OCI-LY7 (cell line): ENCODE data around the gene LRP1B. TPM values are rescaled to one million over a fixed set of nuclear protein-coding genes. Genes with fewer than 3 reads are reported as not detected.

Source experiments
- BruUV-seq: library from RNA; stranded (reverse); fragments of 400-500 nt; replicated peaks from 2 replicates; lab custom pipeline; 2021; lab: Mats Ljungman, UMichigan
- CTCF ChIA-PET: fragments of 300-600 bp; sonication (Branson Sonifier 250); formaldehyde crosslinking; loops from one replicate; lab custom pipeline; 2022; ENCODE audit warnings: antibody characterized with exemption; ENCODE audit not compliant: unreplicated experiment; lab: Charles Lee
- POLR2A ChIA-PET: fragments of 300-600 bp; sonication (Branson Sonifier 250); formaldehyde crosslinking; loops from one replicate; lab custom pipeline; 2022; ENCODE audit warnings: antibody characterized with exemption; lab: Charles Lee
- DNase-seq: peaks from one replicate; pipeline ENCODE4 v3.0.0-alpha.2; 2015; ENCODE audit warnings: low spot score
- H2AFZ ChIP-seq: fragments of 200-600 bp; sonication (generic), shearing (Covaris generic); 2 replicates; pipeline ENCODE4 v1.6.1; 2014; ENCODE audit warnings: mild to moderate bottlenecking, antibody characterized with exemption, low read length, moderate library complexity
- H3K27ac ChIP-seq: fragments of 200-600 bp; sonication (generic); 2 replicates; pipeline ENCODE4 v1.5.1; 2014; ENCODE audit warnings: mixed run types, low read depth, mild to moderate bottlenecking, moderate library complexity, low read length, inconsistent platforms; ENCODE audit not compliant: poor library complexity, severe bottlenecking
- H3K36me3 ChIP-seq: fragments of 200-600 bp; sonication (generic); 2 replicates; pipeline ENCODE4 v1.6.1; 2014; ENCODE audit warnings: mild to moderate bottlenecking, antibody characterized with exemption, low read length, moderate library complexity, mixed read lengths; ENCODE audit not compliant: insufficient read depth
- H3K4me1 ChIP-seq: fragments of 200-600 bp; sonication (generic); 2 replicates; pipeline ENCODE4 v1.5.1; 2014; ENCODE audit warnings: mild to moderate bottlenecking, low read length; ENCODE audit not compliant: insufficient read depth, poor library complexity, severe bottlenecking
- H3K4me2 ChIP-seq: fragments of 200-600 bp; sonication (generic); 2 replicates; pipeline ENCODE4 v1.6.1; 2014; ENCODE audit warnings: mild to moderate bottlenecking, low read length
- H3K4me3 ChIP-seq: fragments of 200-600 bp; sonication (generic); 2 replicates; pipeline ENCODE4 v1.5.1; 2014; ENCODE audit warnings: mild to moderate bottlenecking, low read depth, low read length; ENCODE audit not compliant: poor library complexity, severe bottlenecking
- H3K79me2 ChIP-seq: fragments of 200-600 bp; sonication (generic); 2 replicates; pipeline ENCODE4 v1.6.1; 2016; ENCODE audit warnings: low read depth, mild to moderate bottlenecking, low read length, moderate library complexity, mixed read lengths; ENCODE audit not compliant: insufficient read depth
- H3K9me2 ChIP-seq: fragments of 200-600 bp; sonication (generic); 2 replicates; pipeline ENCODE4 v1.6.1; 2016; ENCODE audit warnings: mild to moderate bottlenecking, low read length, mixed read lengths; ENCODE audit not compliant: insufficient read depth
- H3K9me3 ChIP-seq: fragments of 200-600 bp; sonication (generic); 2 replicates; pipeline ENCODE4 v1.6.1; 2014; ENCODE audit warnings: mild to moderate bottlenecking, mixed run types, low read length, mixed read lengths
- H4K20me1 ChIP-seq: fragments of 200-600 bp; sonication (generic); 2 replicates; pipeline ENCODE4 v1.6.1; 2014; ENCODE audit warnings: mild to moderate bottlenecking, antibody characterized with exemption, low read length, moderate library complexity, mixed read lengths; ENCODE audit not compliant: insufficient read depth
- EZH2phosphoT487 ChIP-seq: fragments of 200-600 bp; sonication (generic); IDR thresholded peaks from 2 replicates; pipeline ENCODE4 v1.6.1; 2018; ENCODE audit warnings: low read depth, borderline replicate concordance, mild to moderate bottlenecking, mixed run types, antibody characterized with exemption, low read length, moderate library complexity, mixed read lengths
- intact Hi-C: fragments of 100-400 bp; cut with micrococcal nuclease; formaldehyde crosslinking; loops from one replicate; pipeline ENCODE4 v1.10.0; 2022; ENCODE audit not compliant: unreplicated experiment
- total RNA-seq, 2 experiments: library from RNA; depleted of rRNA in 1 of 2; stranded (reverse); fragments of >200 nt in 1 of 2; shearing (Covaris generic) in 1 of 2; gene quantifications; 2 replicates each; pipeline ENCODE4 v1.2.3, GENCODE V29; 2014 to 2022
- TF ChIP-seq, protein P1 (sequence below): fragments of 200-600 bp; sonication (generic); conservative IDR thresholded peaks from 2 replicates; pipeline ENCODE4 v1.5.1; 2014; ENCODE audit warnings: mild to moderate bottlenecking, antibody characterized with exemption, low read length, moderate library complexity, mixed read lengths

The LRP1B gene
- total RNA-seq, 2 experiments from 2014 or later = not detected

DNA sequence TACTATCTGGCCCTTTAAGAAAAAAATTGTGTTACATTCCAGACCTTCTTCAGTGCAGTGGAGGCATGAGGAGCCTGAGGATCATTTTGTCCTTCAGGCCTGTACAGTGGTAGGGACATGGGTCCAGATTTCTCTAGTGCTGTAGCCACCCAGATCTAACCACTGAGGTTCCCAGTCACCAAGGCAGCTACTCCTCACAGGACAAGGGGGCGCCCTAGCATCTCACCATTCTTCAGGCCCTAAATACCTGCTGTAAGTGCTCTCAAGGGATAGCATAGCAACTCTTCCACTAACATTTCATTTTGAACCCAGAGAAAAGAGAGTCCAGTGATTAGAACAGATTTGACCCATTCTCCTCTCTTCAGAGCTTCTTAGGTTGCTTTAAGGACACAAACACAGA, 1533.0 kb downstream of the LRP1B start:
- Histone ChIP-seq H3K9me2 (no peaks in the 10 kb centered on the region), H3K9me3 (no peaks in the 10 kb centered on the region), H3K27ac (no peak overlapping the region), H2AFZ (no peak overlapping the region), H3K4me1 (no peaks in the 10 kb centered on the region), H3K4me3 (no peak overlapping the region), H3K4me2 (no peak overlapping the region), H4K20me1 (no peaks in the 10 kb centered on the region), H3K79me2 (no peaks in the 10 kb centered on the region), H3K36me3 (no peaks in the 10 kb centered on the region)
- DNase-seq = no peak
- no TSS peak for BruUV-seq
- ChIA-PET CTCF (no interaction called here), POLR2A (no interaction called here)
- intact Hi-C loops = no loop called here
- TF ChIP-seq, protein P1, sequence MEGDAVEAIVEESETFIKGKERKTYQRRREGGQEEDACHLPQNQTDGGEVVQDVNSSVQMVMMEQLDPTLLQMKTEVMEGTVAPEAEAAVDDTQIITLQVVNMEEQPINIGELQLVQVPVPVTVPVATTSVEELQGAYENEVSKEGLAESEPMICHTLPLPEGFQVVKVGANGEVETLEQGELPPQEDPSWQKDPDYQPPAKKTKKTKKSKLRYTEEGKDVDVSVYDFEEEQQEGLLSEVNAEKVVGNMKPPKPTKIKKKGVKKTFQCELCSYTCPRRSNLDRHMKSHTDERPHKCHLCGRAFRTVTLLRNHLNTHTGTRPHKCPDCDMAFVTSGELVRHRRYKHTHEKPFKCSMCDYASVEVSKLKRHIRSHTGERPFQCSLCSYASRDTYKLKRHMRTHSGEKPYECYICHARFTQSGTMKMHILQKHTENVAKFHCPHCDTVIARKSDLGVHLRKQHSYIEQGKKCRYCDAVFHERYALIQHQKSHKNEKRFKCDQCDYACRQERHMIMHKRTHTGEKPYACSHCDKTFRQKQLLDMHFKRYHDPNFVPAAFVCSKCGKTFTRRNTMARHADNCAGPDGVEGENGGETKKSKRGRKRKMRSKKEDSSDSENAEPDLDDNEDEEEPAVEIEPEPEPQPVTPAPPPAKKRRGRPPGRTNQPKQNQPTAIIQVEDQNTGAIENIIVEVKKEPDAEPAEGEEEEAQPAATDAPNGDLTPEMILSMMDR = no peak
- no peak for TF ChIP-seq EZH2phosphoT487

DNA sequence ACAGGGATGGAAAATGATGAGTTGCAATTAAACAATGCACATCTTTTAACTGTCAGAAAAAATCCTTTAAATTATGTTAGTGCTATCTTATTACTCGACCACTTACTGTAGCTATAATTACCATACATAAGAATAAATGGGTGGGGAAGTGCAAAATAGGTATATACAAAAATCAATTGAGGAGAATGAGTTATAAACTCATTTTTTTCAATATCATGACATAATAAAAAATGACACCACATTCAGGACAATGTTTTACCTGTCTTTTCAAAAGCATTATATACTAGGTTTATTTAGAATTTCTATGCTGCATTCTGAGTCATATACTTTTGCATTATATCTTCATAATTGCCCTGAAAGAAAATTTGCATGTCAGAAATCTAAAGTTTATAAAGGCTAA, 1533.6 kb downstream of the LRP1B start:
- H3K4me1 ChIP-seq = no peaks in the 10 kb centered on the region
- no peaks in the 10 kb centered on the region for H3K79me2 ChIP-seq
- intact Hi-C loops = no loop called here
- H4K20me1 ChIP-seq = no peaks in the 10 kb centered on the region
- H3K9me2 ChIP-seq = no peaks in the 10 kb centered on the region
- TF ChIP-seq, protein P1 = no peak
- TF ChIP-seq EZH2phosphoT487 = no peak
- H3K36me3 ChIP-seq = no peaks in the 10 kb centered on the region
- H3K9me3 ChIP-seq = no peaks in the 10 kb centered on the region
- ChIA-PET POLR2A (no interaction called here), CTCF (no interaction called here)
- no peak overlapping the region for H3K27ac ChIP-seq
- no peak overlapping the region for H3K4me3 ChIP-seq
- BruUV-seq = no TSS peak
- no peak overlapping the region for H2AFZ ChIP-seq
- no peak for DNase-seq
- no peak overlapping the region for H3K4me2 ChIP-seq

DNA sequence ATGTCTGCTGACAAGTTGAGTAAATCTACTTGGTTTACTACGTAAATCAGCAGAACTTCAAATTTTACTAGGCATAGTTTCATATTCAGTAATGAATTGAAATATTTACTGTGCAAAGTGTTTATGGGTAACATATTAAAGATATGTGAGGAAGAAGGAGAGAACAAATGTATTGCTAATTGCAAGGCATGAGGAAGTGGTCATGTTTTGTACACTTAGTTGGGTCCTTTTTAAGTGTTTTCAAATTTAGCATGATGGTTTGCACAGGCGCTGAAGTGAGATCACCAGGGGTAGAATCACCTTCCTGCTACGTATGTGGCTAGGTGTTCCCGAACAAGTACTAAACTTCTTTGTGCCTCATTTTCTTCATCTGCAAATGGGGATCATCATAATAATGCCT, 1534.4 kb downstream of the LRP1B start:
- Histone ChIP-seq H3K9me2 (no peaks in the 10 kb centered on the region), H3K4me1 (no peaks in the 10 kb centered on the region), H3K79me2 (no peaks in the 10 kb centered on the region), H3K36me3 (no peaks in the 10 kb centered on the region), H4K20me1 (no peaks in the 10 kb centered on the region), H3K27ac (no peak overlapping the region), H2AFZ (no peak overlapping the region), H3K9me3 (no peaks in the 10 kb centered on the region), H3K4me3 (no peak overlapping the region), H3K4me2 (no peak overlapping the region)
- no peak for DNase-seq
- ChIA-PET POLR2A (interaction anchor here (0.6 kb wide), 1 partner anchor 11 kb away, joined by 3 read pairs; no protein-coding TSS in a partner anchor), CTCF (no interaction called here)
- TF ChIP-seq, protein P1 = no peak
- TF ChIP-seq EZH2phosphoT487 = no peak
- intact Hi-C loops = no loop called here
- no TSS peak for BruUV-seq
